Effector memory CD4-positive, alpha-beta T cell (primary cell): Measurements from ENCODE around the gene PIAS1.

Experiments
- DNase-seq, 3 donors: peaks; one replicate each; pipeline ENCODE4 v3.0.0-alpha.2; 2020
- H3K27ac ChIP-seq: 2 replicates; pipeline ENCODE4 v1.7.0; 2013; ENCODE audit warnings: mild to moderate bottlenecking, low read length, moderate library complexity; ENCODE audit not compliant: insufficient read depth, poor library complexity, severe bottlenecking
- H3K27me3 ChIP-seq: replicated peaks from 2 replicates; pipeline ENCODE4 v1.7.0; 2013; ENCODE audit warnings: mild to moderate bottlenecking, low read length; ENCODE audit not compliant: insufficient read depth, control insufficient read depth, poor library complexity, severe bottlenecking
- H3K36me3 ChIP-seq: 2 replicates; pipeline ENCODE4 v1.7.0; 2013; ENCODE audit warnings: mild to moderate bottlenecking, low read length, moderate library complexity; ENCODE audit not compliant: control insufficient read depth, insufficient read depth
- H3K4me1 ChIP-seq: 2 replicates; pipeline ENCODE4 v1.7.0; 2013; ENCODE audit warnings: low read length, mild to moderate bottlenecking; ENCODE audit not compliant: control insufficient read depth, insufficient read depth, poor library complexity, severe bottlenecking
- H3K4me3 ChIP-seq: 2 replicates; pipeline ENCODE4 v1.7.0; 2013; ENCODE audit warnings: low read length, low read depth, mild to moderate bottlenecking; ENCODE audit not compliant: insufficient read depth, poor library complexity, severe bottlenecking
- H3K9me3 ChIP-seq: 2 replicates; pipeline ENCODE4 v1.7.0; 2013; ENCODE audit warnings: mild to moderate bottlenecking, low read length, moderate library complexity; ENCODE audit not compliant: control insufficient read depth

The PIAS1 gene

GRCh38 chr15:68034081-68034480, 20.0 kb upstream of the PIAS1 start:
- Histone ChIP-seq H3K4me1 (no peaks in the 10 kb centered on the region), H3K36me3 (no peaks in the 10 kb centered on the region), H3K27ac (no peak overlapping the region), H3K4me3 (no peak overlapping the region), H3K27me3 (no peaks in the 10 kb centered on the region), H3K9me3 (no peaks in the 10 kb centered on the region)
- DNase-seq = no peak

GRCh38 chr15:68034719-68035293, 19.3 kb upstream of the PIAS1 start:
- H3K4me3 ChIP-seq = no peak overlapping the region
- H3K9me3 ChIP-seq = no peaks in the 10 kb centered on the region
- DNase-seq = no peak
- no peaks in the 10 kb centered on the region for H3K4me1 ChIP-seq
- no peaks in the 10 kb centered on the region for H3K36me3 ChIP-seq
- H3K27ac ChIP-seq = no peak overlapping the region
- H3K27me3 ChIP-seq = no peaks in the 10 kb centered on the region

GRCh38 chr15:68038246-68038645, 15.9 kb upstream of the PIAS1 start:
- H3K27me3 ChIP-seq = no peaks in the 10 kb centered on the region
- H3K4me1 ChIP-seq = no peaks in the 10 kb centered on the region
- no peak for DNase-seq
- no peaks in the 10 kb centered on the region for H3K9me3 ChIP-seq
- no peaks in the 10 kb centered on the region for H3K36me3 ChIP-seq
- no peak overlapping the region for H3K27ac ChIP-seq
- H3K4me3 ChIP-seq = no peak overlapping the region

- Histone ChIP-seq H3K27ac (no peak overlapping the region), H3K9me3 (no peaks in the 10 kb centered on the region)
- DNase-seq = no peak
Measured at GRCh38 chr15:68040144-68040543, 14.0 kb upstream of the PIAS1 start.

GRCh38 chr15:68042156-68042854, 11.8 kb upstream of the PIAS1 start:
- Histone ChIP-seq H3K9me3 (no peaks in the 10 kb centered on the region), H3K4me1 (no peaks in the 10 kb centered on the region), H3K4me3 (no peak overlapping the region), H3K27ac (no peak overlapping the region), H3K27me3 (no peaks in the 10 kb centered on the region), H3K36me3 (no peaks in the 10 kb centered on the region)
- no peak for DNase-seq

More at GRCh38 chr15:68040144-68040543, 14.0 kb upstream of the PIAS1 start:
- no peaks in the 10 kb centered on the region for H3K36me3 ChIP-seq
- no peak overlapping the region for H3K4me3 ChIP-seq
- H3K4me1 ChIP-seq = no peaks in the 10 kb centered on the region
- H3K27me3 ChIP-seq = no peaks in the 10 kb centered on the region

GRCh38 chr15:68042855-68043222, 11.3 kb upstream of the PIAS1 start:
- H3K36me3 ChIP-seq = no peaks in the 10 kb centered on the region
- no peak overlapping the region for H3K27ac ChIP-seq
- H3K27me3 ChIP-seq = no peaks in the 10 kb centered on the region
- H3K4me1 ChIP-seq = no peaks in the 10 kb centered on the region
- no peak overlapping the region for H3K4me3 ChIP-seq
- H3K9me3 ChIP-seq = no peaks in the 10 kb centered on the region
- no peak for DNase-seq

GRCh38 chr15:68045289-68046265, 8.5 kb upstream of the PIAS1 start:
- Histone ChIP-seq H3K27me3 (no peaks in the 10 kb centered on the region), H3K4me1 (no peaks in the 10 kb centered on the region), H3K9me3 (no peaks in the 10 kb centered on the region), H3K4me3 (no peak overlapping the region), H3K27ac (no peak overlapping the region), H3K36me3 (no peaks in the 10 kb centered on the region)
- no peak for DNase-seq

GRCh38 chr15:68047826-68048225, 6.3 kb upstream of the PIAS1 start:
- Histone ChIP-seq H3K27me3 (no peaks in the 10 kb centered on the region), H3K4me3 (no peak overlapping the region), H3K4me1 (no peaks in the 10 kb centered on the region), H3K36me3 (no peaks in the 10 kb centered on the region), H3K9me3 (no peaks in the 10 kb centered on the region), H3K27ac (no peak overlapping the region)
- DNase-seq = no peak

GRCh38 chr15:68051109-68051508, 3.0 kb upstream of the PIAS1 start:
- Histone ChIP-seq H3K27ac (no peak overlapping the region), H3K9me3 (no peaks in the 10 kb centered on the region)
- no peak for DNase-seq

GRCh38 chr15:68051907-68052306, 2.2 kb upstream of the PIAS1 start:
- DNase-seq = no peak
- Histone ChIP-seq H3K4me3 (no peak overlapping the region), H3K36me3 (peaks cover 4% of the 10 kb centered on the region), H3K27me3 (no peaks in the 10 kb centered on the region), H3K4me1 (peaks cover 9% of the 10 kb centered on the region), H3K9me3 (no peaks in the 10 kb centered on the region), H3K27ac (no peak overlapping the region)

More at GRCh38 chr15:68051109-68051508, 3.0 kb upstream of the PIAS1 start:
- no peak overlapping the region for H3K4me3 ChIP-seq
- H3K27me3 ChIP-seq = no peaks in the 10 kb centered on the region
- peaks cover 4% of the 10 kb centered on the region for H3K36me3 ChIP-seq
- H3K4me1 ChIP-seq = peaks cover 4% of the 10 kb centered on the region
